SK-N-SH (cell line): ENCODE data around the gene PGS1. TPM values are rescaled to one million over a fixed set of nuclear protein-coding genes. Genes with fewer than 3 reads are reported as not detected.

ENCODE experiments used
- CTCF ChIA-PET: fragments of 300-600, 350-600 bp; formaldehyde crosslinking; extraction: SDS; loops from one replicate; lab custom pipeline; 2021; lab: Yijun Ruan, JAX
- POLR2A ChIA-PET: fragments of 350-600 bp; sonication (Branson Sonifier 250); formaldehyde crosslinking; extraction: SDS; loops from one replicate; lab custom pipeline; 2020; ENCODE audit warnings: antibody characterized with exemption, inconsistent platforms; lab: Yijun Ruan, JAX
- DNase-seq: peaks from one replicate; pipeline ENCODE4 v3.0.0; 2012
- H2AFZ ChIP-seq: fragments of 200-600 bp; sonication (generic); 2 replicates; pipeline ENCODE4 v1.8.1; 2016; ENCODE audit warnings: antibody characterized with exemption, mild to moderate bottlenecking, low read depth
- H3F3A ChIP-seq: fragments of 200-600 bp; sonication (generic); replicated peaks from 2 replicates; pipeline ENCODE3; 2016; ENCODE audit warnings: antibody characterized with exemption, mild to moderate bottlenecking; ENCODE audit not compliant: insufficient read depth
- H3K27ac ChIP-seq, 2 experiments: fragments of 200-500 bp in 1 of 2; fragments of 200-600 bp in 1 of 2; sonication (Bioruptor generic) in 1 of 2; sonication (generic), shearing (Covaris generic) in 1 of 2; 2 replicates each; pipeline versions ENCODE4 v1.5.1 to v1.6.1; 2014 to 2016; ENCODE audit warnings: low read depth in 2 of 2, inconsistent platforms in 1 of 2, low read length in 1 of 2, mild to moderate bottlenecking in 1 of 2, mixed read lengths in 1 of 2
- H3K27me3 ChIP-seq: fragments of 200-600 bp; sonication (generic), shearing (Covaris generic); 2 replicates; pipeline ENCODE4 v1.6.1; 2016; ENCODE audit warnings: mixed run types; ENCODE audit not compliant: insufficient read depth
- H3K36me3 ChIP-seq, 2 experiments: fragments of 200-500 bp in 1 of 2; fragments of 200-600 bp in 1 of 2; sonication (Bioruptor generic) in 1 of 2; sonication (generic) in 1 of 2; replicated peaks in 1 of 2; 2 replicates each; pipeline versions ENCODE3 to v1.5.1; 2014 to 2016; ENCODE audit warnings: low read length in 1 of 2, mild to moderate bottlenecking in 1 of 2; ENCODE audit not compliant: insufficient read depth in 2 of 2, control insufficient read depth in 1 of 2
- H3K4me1 ChIP-seq, 2 experiments: fragments of 200-500 bp in 1 of 2; fragments of 200-600 bp in 1 of 2; sonication (Bioruptor generic) in 1 of 2; sonication (generic), shearing (Covaris generic) in 1 of 2; 2 replicates each; pipeline versions ENCODE4 v1.5.1 to v1.6.1; 2014 to 2016; ENCODE audit warnings: low read depth in 1 of 2, low read length in 1 of 2, mixed run types in 1 of 2; ENCODE audit not compliant: insufficient read depth in 2 of 2, control insufficient read depth in 1 of 2
- H3K4me2 ChIP-seq: fragments of 200-600 bp; sonication (generic), shearing (Covaris generic); 2 replicates; pipeline ENCODE4 v1.6.1; 2017; ENCODE audit warnings: mixed run types
- H3K4me3 ChIP-seq, 2 experiments: fragments of 200-500 bp in 1 of 2; fragments of 200-600 bp in 1 of 2; sonication (Bioruptor generic) in 1 of 2; sonication (generic), shearing (Covaris generic) in 1 of 2; 2 replicates each; pipeline versions ENCODE4 v1.5.1 to v1.8.1; 2014 to 2016; ENCODE audit warnings: low read depth in 2 of 2, inconsistent platforms in 1 of 2, low read length in 1 of 2, mild to moderate bottlenecking in 1 of 2, mixed read lengths in 1 of 2, moderate library complexity in 1 of 2
- H3K79me2 ChIP-seq: fragments of 200-600 bp; sonication (generic); 2 replicates; pipeline ENCODE4 v1.8.1; 2017; ENCODE audit warnings: mild to moderate bottlenecking; ENCODE audit not compliant: insufficient read depth
- H3K9ac ChIP-seq: fragments of 200-600 bp; sonication (generic); 2 replicates; pipeline ENCODE4 v1.6.1; 2017; ENCODE audit warnings: mixed run types
- H3K9me2 ChIP-seq: fragments of 200-600 bp; sonication (generic); 2 replicates; pipeline ENCODE4 v1.6.1; 2017; ENCODE audit warnings: mixed run types
- H3K9me3 ChIP-seq: fragments of 200-600 bp; sonication (generic); 2 replicates; pipeline ENCODE4 v1.6.1; 2017; ENCODE audit warnings: mixed run types, mild to moderate bottlenecking, moderate library complexity
- H4K20me1 ChIP-seq: fragments of 200-600 bp; sonication (generic); 2 replicates; pipeline ENCODE4 v1.6.1; 2017; ENCODE audit warnings: mild to moderate bottlenecking, mixed run types; ENCODE audit not compliant: insufficient read depth
- EZH2phosphoT487 ChIP-seq: fragments of 200-600 bp; sonication (generic); IDR thresholded peaks from 2 replicates; pipeline ENCODE4 v1.6.1; 2017; ENCODE audit warnings: low read depth, mixed run types, mild to moderate bottlenecking, antibody characterized with exemption, moderate library complexity, borderline replicate concordance
- GABPA ChIP-seq: IDR thresholded peaks from 2 replicates; pipeline ENCODE4 v1.4.0; 2012; ENCODE audit warnings: low read depth, mild to moderate bottlenecking
- GATA2 ChIP-seq: sonication (generic); formaldehyde crosslinking; IDR thresholded peaks from 2 replicates; pipeline ENCODE4 v1.5.0; 2020; ENCODE audit warnings: mild to moderate bottlenecking, missing genetic modification reagents
- JUND ChIP-seq: IDR thresholded peaks from 2 replicates; pipeline ENCODE4 v1.4.0; 2012
- MAX ChIP-seq: IDR thresholded peaks from 2 replicates; pipeline ENCODE4 v1.4.0; 2012; ENCODE audit warnings: low read depth
- MEF2A ChIP-seq: IDR thresholded peaks from 2 replicates; pipeline ENCODE4 v1.4.0; 2012; ENCODE audit warnings: low read depth, borderline replicate concordance
- NFIC ChIP-seq: IDR thresholded peaks from 2 replicates; pipeline ENCODE4 v1.4.0; 2012; ENCODE audit warnings: borderline replicate concordance
- RAD21 ChIP-seq: IDR thresholded peaks from 2 replicates; pipeline ENCODE4 v1.6.1; 2012; ENCODE audit warnings: mild to moderate bottlenecking, low read length
- RCOR1 ChIP-seq: fragments of 150-350 bp; IDR thresholded peaks from 2 replicates; pipeline ENCODE4 v1.6.1; 2017; ENCODE audit warnings: antibody characterized with exemption, low read length
- RFX5 ChIP-seq: IDR thresholded peaks from 2 replicates; pipeline ENCODE4 v1.6.1; 2012; ENCODE audit warnings: mild to moderate bottlenecking, improper control_type of control experiment, low read length
- RXRA ChIP-seq: IDR thresholded peaks from 2 replicates; pipeline ENCODE4 v1.4.0; 2012; ENCODE audit warnings: low read depth, mild to moderate bottlenecking, borderline replicate concordance
- TCF12 ChIP-seq: IDR thresholded peaks from 2 replicates; pipeline ENCODE4 v1.4.0; 2012
- TEAD4 ChIP-seq: IDR thresholded peaks from 2 replicates; pipeline ENCODE4 v1.4.0; 2012; ENCODE audit warnings: mild to moderate bottlenecking, borderline replicate concordance; ENCODE audit not compliant: insufficient read depth
- YY1 ChIP-seq: IDR thresholded peaks from 2 replicates; pipeline ENCODE4 v1.4.0; 2012; ENCODE audit warnings: low read depth, mild to moderate bottlenecking
- WGBS: methylation state at CpG from one replicate; pipeline ENCODE4 v1.1.6; 2017; ENCODE audit warnings: low lambda C conversion rate; 5-methylcytosine and 5-hydroxymethylcytosine counted together
- polyA plus RNA-seq, 3 experiments: library from polyadenylated mRNA; depleted of rRNA; stranded (reverse); fragments of >200 nt; gene quantifications; 2 replicates each; pipeline ENCODE4 v1.2.3, GENCODE V29; 2012
- TF ChIP-seq, protein P1 (sequence below): IDR thresholded peaks from 2 replicates; pipeline ENCODE4; 2012

PGS1 gene
- polyA plus RNA-seq, 1 of the 3 experiments (the other 2 are of a cell fraction) = 88.4 TPM

- ChIA-PET POLR2A (interaction anchor here (0.8 kb wide), 1 partner anchor 61 kb away, joined by 6 read pairs; no protein-coding TSS in a partner anchor), CTCF (interaction anchor here (0.6 to 12.2 kb wide), 80 partner anchors 11 to 459 kb away, joined by 3 to 327 read pairs (median 5); partner anchors contain the start of genes AFMID, PGS1, SOCS3 and TK1)
- WGBS = 68% methylated on average over 8 of the region's 8 CpGs
- no peaks in the 10 kb centered on the region for H3K9me2 ChIP-seq
- H3K9ac ChIP-seq = no peak overlapping the region
- H4K20me1 ChIP-seq = 0 out of 2 replicates have a peak, but pooled peaks cover 3% of the 10 kb centered on the region
- no peaks in the 10 kb centered on the region for H3K27me3 ChIP-seq
- no peak for TF ChIP-seq RXRA
- TF ChIP-seq, all 33 proteins: peak for 0
- H2AFZ ChIP-seq = no peak overlapping the region
- H3K4me3 ChIP-seq = no peak overlapping the region; a peak in 1 of 4 replicates
- no peaks in the 10 kb centered on the region for H3K9me3 ChIP-seq
- H3K4me2 ChIP-seq = no peak overlapping the region
- H3K79me2 ChIP-seq = peaks cover 7% of the 10 kb centered on the region; the same call in 1 of the 2 replicates
- no peak overlapping the region for H3K27ac ChIP-seq
- peaks cover 3% of the 10 kb centered on the region for H3F3A ChIP-seq
- no peak for DNase-seq
- peaks cover 40 to 73% of the 10 kb centered on the region in 2 experiments for H3K36me3 ChIP-seq
- H3K4me1 ChIP-seq = no peaks in the 10 kb centered on the region
These were observed 43.8 kb downstream of the PGS1 start for GRCh38 chr17:78422267-78422605.

DNA sequence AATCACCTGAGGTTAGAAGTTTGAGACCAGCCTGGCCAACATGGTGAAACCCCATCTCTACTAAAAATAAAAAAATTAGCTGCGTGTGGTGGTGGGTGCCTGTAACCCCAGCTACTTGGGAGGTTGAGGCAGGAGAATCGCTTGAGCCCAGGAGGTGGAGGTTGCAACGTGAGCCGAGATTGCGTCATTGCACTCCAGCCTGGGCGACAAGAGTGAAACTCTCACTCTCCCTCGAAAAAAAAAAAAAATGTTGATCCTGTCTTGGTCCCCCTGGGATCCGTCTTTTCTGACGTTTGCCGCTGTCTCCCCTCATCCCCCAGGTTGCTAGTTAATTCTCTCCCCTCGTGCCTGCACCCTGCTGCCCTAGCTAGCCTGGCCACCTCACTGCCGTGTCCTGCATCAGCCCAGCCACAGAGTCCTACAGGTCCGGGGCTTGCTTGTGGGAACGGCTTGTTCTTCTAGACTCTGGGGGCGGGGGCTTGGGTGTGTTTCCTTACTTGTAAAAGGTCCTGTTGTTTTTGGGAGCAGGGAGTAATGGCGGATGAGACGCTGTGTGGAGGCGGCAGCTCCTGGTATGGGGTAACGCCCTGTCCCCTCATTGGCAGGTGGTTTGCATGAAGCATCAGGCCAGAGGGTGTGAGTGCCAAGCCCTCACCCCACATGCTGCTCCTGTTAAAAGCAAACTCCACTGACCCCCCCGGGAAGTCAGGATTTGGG is 44.6 kb downstream of the PGS1 start:
- Histone ChIP-seq H3F3A (peaks cover 3% of the 10 kb centered on the region), H3K27ac (no peak overlapping the region), H3K9me3 (no peaks in the 10 kb centered on the region), H3K4me1 (no peaks in the 10 kb centered on the region), H2AFZ (no peak overlapping the region), H3K9me2 (no peaks in the 10 kb centered on the region), H3K27me3 (no peaks in the 10 kb centered on the region), H3K79me2 (peaks cover 7% of the 10 kb centered on the region; the same call in 1 of the 2 replicates), H3K4me2 (no peak overlapping the region), H3K4me3 (no peak overlapping the region), H4K20me1 (0 out of 2 replicates have a peak, but pooled peaks cover 3% of the 10 kb centered on the region), H3K9ac (no peak overlapping the region), H3K36me3 (peaks cover 40 to 72% of the 10 kb centered on the region in 2 experiments)
- POLR2A ChIA-PET = interaction anchor here (0.6 kb wide), 1 partner anchor 19 kb away, joined by 4 read pairs; no protein-coding TSS in a partner anchor
- 93% methylated on average over 19 of the region's 20 CpGs for WGBS
- CTCF ChIA-PET = interaction anchor here (0.8 to 12.2 kb wide), 48 partner anchors 10 to 304 kb away, joined by 3 to 327 read pairs (median 9); partner anchors contain the start of genes AFMID, PGS1, SOCS3 and TK1
- TF ChIP-seq RAD21 (no peak), GABPA (no peak), TEAD4 (no peak), RCOR1 (no peak), MAX (no peak), JUND (no peak), NFIC (no peak), RFX5 (no peak)
- no peak for DNase-seq

DNA sequence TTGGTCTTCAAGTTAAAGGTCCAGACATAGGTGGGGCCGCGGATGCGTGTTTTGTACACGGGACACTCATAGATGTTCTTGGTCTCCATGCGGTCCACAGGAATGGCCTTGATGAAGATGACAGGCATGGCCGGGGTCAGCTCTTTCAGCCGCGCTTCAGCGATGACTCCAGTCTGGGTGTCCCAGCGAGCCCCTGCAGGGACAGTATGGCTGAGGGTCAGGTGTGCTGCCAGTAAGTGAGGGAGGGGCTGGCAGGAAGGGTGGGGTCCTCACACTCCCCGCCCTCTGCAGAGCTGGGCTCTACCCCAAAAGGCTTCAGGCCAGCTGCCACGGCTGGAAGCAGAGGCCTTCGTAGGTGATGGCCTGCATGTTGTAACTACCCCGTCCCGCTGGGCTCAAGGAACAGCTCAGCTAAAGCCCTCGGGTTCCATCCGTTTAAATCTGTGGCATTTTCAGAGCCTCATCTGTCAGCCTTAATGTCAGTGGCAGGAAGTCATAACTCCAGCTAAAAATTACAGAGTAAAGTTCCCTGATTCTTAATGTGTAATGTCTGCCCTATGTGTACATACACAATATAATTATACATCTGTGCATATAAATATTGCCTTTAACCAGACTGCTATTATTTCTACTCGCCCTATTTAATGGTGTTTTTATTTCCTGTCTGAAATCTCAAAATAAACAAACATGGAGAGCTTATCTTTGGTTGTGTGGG is 45.7 kb downstream of the PGS1 start:
- no peaks in the 10 kb centered on the region for H3K9me2 ChIP-seq
- H3K36me3 ChIP-seq = peaks cover 39 to 78% of the 10 kb centered on the region in 2 experiments
- no peak overlapping the region for H3K27ac ChIP-seq
- H4K20me1 ChIP-seq = 0 out of 2 replicates have a peak, but pooled peaks cover 3% of the 10 kb centered on the region
- no peaks in the 10 kb centered on the region for H3K9me3 ChIP-seq
- no peak overlapping the region for H2AFZ ChIP-seq
- CTCF ChIA-PET = interaction anchor here (1.2 to 12.2 kb wide), 7 partner anchors 9 to 174 kb away, joined by 5 to 327 read pairs (median 23); partner anchors contain the start of gene SOCS3
- H3K79me2 ChIP-seq = peaks cover 7% of the 10 kb centered on the region; the same call in 1 of the 2 replicates
- H3K4me3 ChIP-seq = no peak overlapping the region
- no peak overlapping the region for H3K4me2 ChIP-seq
- POLR2A ChIA-PET = interaction anchor here (1.4 kb wide), 1 partner anchor 9 kb away, joined by 4 read pairs; no protein-coding TSS in a partner anchor
- H3K27me3 ChIP-seq = no peaks in the 10 kb centered on the region
- DNase-seq = no peak
- WGBS = 96% methylated on average over 15 of the region's 18 CpGs
- no peak overlapping the region for H3K9ac ChIP-seq
- peaks cover 3% of the 10 kb centered on the region for H3F3A ChIP-seq
- H3K4me1 ChIP-seq = no peaks in the 10 kb centered on the region
- TF ChIP-seq MEF2A = no peak
- no peak for TF ChIP-seq GATA2 (CRISPR knock-in tag)
- TF ChIP-seq, protein P1, sequence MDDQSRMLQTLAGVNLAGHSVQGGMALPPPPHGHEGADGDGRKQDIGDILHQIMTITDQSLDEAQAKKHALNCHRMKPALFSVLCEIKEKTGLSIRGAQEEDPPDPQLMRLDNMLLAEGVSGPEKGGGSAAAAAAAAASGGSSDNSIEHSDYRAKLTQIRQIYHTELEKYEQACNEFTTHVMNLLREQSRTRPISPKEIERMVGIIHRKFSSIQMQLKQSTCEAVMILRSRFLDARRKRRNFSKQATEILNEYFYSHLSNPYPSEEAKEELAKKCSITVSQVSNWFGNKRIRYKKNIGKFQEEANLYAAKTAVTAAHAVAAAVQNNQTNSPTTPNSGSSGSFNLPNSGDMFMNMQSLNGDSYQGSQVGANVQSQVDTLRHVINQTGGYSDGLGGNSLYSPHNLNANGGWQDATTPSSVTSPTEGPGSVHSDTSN = no peak
- no peak for TF ChIP-seq YY1
- TF ChIP-seq EZH2phosphoT487 = no peak
- no peak for TF ChIP-seq RAD21
- no peak for TF ChIP-seq RFX5
- TF ChIP-seq TCF12 = no peak
